IMR-90 (cell line): Measurements from ENCODE around the gene MDC1. TPM values are rescaled to one million over a fixed set of nuclear protein-coding genes. Genes with fewer than 3 reads are reported as not detected.
"Not testable (repeated sequence)": the region's sequence is repeated elsewhere in the genome, so short reads cannot be mapped to it uniquely, and the experiment has no call there.

Experiments used
- ATAC-seq: fragments of 200-7000 bp; cut with Tn5 transposase; 2 replicates; pipeline ENCODE4 v1.9.1; 2020; ENCODE audit warnings: low read depth, mild to moderate bottlenecking, moderate library complexity
- BruUV-seq: library from RNA; stranded (reverse); fragments of 400-500 nt; replicated peaks from 2 replicates; lab custom pipeline; 2021; lab: Mats Ljungman, UMichigan
- CTCF ChIA-PET: fragments of 300-600 bp; formaldehyde crosslinking; extraction: SDS; loops from one replicate; lab custom pipeline; 2021; ENCODE audit warnings: antibody characterized with exemption; lab: Yijun Ruan, JAX
- POLR2A ChIA-PET: fragments of 300-600 bp; sonication (Branson Sonifier 250); formaldehyde crosslinking; loops from one replicate; lab custom pipeline; 2022; ENCODE audit warnings: antibody characterized with exemption; ENCODE audit not compliant: unreplicated experiment; lab: Charles Lee
- DNase-seq: peaks from one replicate; pipeline ENCODE4 v3.0.0; 2013
- H2AFZ ChIP-seq: replicated peaks from 2 replicates; pipeline ENCODE3; 2013; ENCODE audit warnings: low read length, mild to moderate bottlenecking; ENCODE audit not compliant: poor library complexity
- H2AK5ac ChIP-seq: 2 replicates; pipeline ENCODE4 v1.6.1; 2013; ENCODE audit warnings: low read depth, low read length, inconsistent platforms
- H2AK9ac ChIP-seq: replicated peaks from 2 replicates; pipeline ENCODE3; 2013; ENCODE audit warnings: mild to moderate bottlenecking, low read depth, low read length, moderate library complexity; ENCODE audit not compliant: poor library complexity
- H2BK120ac ChIP-seq: 2 replicates; pipeline ENCODE4 v1.6.1; 2013; ENCODE audit warnings: low read depth, low read length, inconsistent platforms
- H2BK15ac ChIP-seq: 3 replicates; pipeline ENCODE4 v1.6.1; 2013; ENCODE audit warnings: low read depth, low read length, inconsistent platforms
- H2BK20ac ChIP-seq: 2 replicates; pipeline ENCODE4 v1.6.1; 2013; ENCODE audit warnings: low read depth, mild to moderate bottlenecking, inconsistent platforms, low read length, moderate library complexity
- H2BK5ac ChIP-seq: 2 replicates; pipeline ENCODE4 v1.6.1; 2013; ENCODE audit warnings: mild to moderate bottlenecking, low read depth, low read length, inconsistent platforms; ENCODE audit not compliant: poor library complexity, severe bottlenecking
- H3K14ac ChIP-seq: replicated peaks from 2 replicates; pipeline ENCODE4 v1.6.1; 2013; ENCODE audit warnings: low read depth, low read length, inconsistent platforms
- H3K18ac ChIP-seq: 2 replicates; pipeline ENCODE4 v1.6.1; 2013; ENCODE audit warnings: low read depth, low read length, control low read depth
- H3K23ac ChIP-seq: 2 replicates; pipeline ENCODE4 v1.6.1; 2013; ENCODE audit warnings: low read depth, low read length, inconsistent platforms
- H3K27ac ChIP-seq: 2 replicates; pipeline ENCODE4 v1.5.1; 2013; ENCODE audit warnings: mild to moderate bottlenecking, control low read depth, low read length; ENCODE audit not compliant: insufficient read depth
- H3K27me3 ChIP-seq: 2 replicates; pipeline ENCODE4 v1.6.1; 2013; ENCODE audit warnings: low read length; ENCODE audit not compliant: control insufficient read depth, insufficient read depth
- H3K36me3 ChIP-seq: 2 replicates; pipeline ENCODE4 v1.6.1; 2013; ENCODE audit warnings: low read length, mixed read lengths; ENCODE audit not compliant: control insufficient read depth, insufficient read depth
- H3K4ac ChIP-seq: 2 replicates; pipeline ENCODE4 v1.6.1; 2013; ENCODE audit warnings: low read depth, low read length, inconsistent platforms
- H3K4me1 ChIP-seq: 2 replicates; pipeline ENCODE4 v1.6.1; 2013; ENCODE audit warnings: low read length, mixed read lengths; ENCODE audit not compliant: control insufficient read depth, insufficient read depth
- H3K4me2 ChIP-seq: 2 replicates; pipeline ENCODE4 v1.6.1; 2013; ENCODE audit warnings: low read depth, mild to moderate bottlenecking, control low read depth, low read length, moderate library complexity
- H3K4me3 ChIP-seq: 2 replicates; pipeline ENCODE4 v1.5.1; 2013; ENCODE audit warnings: low read depth, mild to moderate bottlenecking, control low read depth, low read length, moderate library complexity; ENCODE audit not compliant: insufficient read depth
- H3K56ac ChIP-seq: 2 replicates; pipeline ENCODE4 v1.6.1; 2013; ENCODE audit warnings: low read length, inconsistent platforms; ENCODE audit not compliant: insufficient read depth; ENCODE audit errors: extremely low read depth
- H3K79me1 ChIP-seq, 2 experiments: 2 replicates each; pipeline ENCODE4 v1.6.1; 2013; ENCODE audit warnings: low read length in 2 of 2, inconsistent platforms in 1 of 2, low read depth in 1 of 2
- H3K9ac ChIP-seq: 2 replicates; pipeline ENCODE4 v1.6.1; 2013; ENCODE audit warnings: low read depth, low read length, control low read depth
- H3K9me1 ChIP-seq: 2 replicates; pipeline ENCODE4 v1.6.1; 2013; ENCODE audit warnings: low read length, inconsistent platforms; ENCODE audit not compliant: insufficient read depth
- H3K9me3 ChIP-seq: 2 replicates; pipeline ENCODE4 v1.6.1; 2013; ENCODE audit warnings: low read length; ENCODE audit not compliant: control insufficient read depth, insufficient read depth
- H4K20me1 ChIP-seq: 2 replicates; pipeline ENCODE4 v1.6.1; 2013; ENCODE audit warnings: low read length, inconsistent platforms; ENCODE audit not compliant: insufficient read depth
- H4K5ac ChIP-seq: 2 replicates; pipeline ENCODE4 v1.6.1; 2013; ENCODE audit warnings: mild to moderate bottlenecking, low read depth, low read length, control low read depth
- H4K8ac ChIP-seq, 2 experiments: 2 replicates each; pipeline ENCODE4 v1.6.1; 2013; ENCODE audit warnings: low read depth in 2 of 2, low read length in 2 of 2, control low read depth in 1 of 2, inconsistent platforms in 1 of 2
- H4K91ac ChIP-seq: 2 replicates; pipeline ENCODE4 v1.6.1; 2013; ENCODE audit warnings: low read depth, low read length, inconsistent platforms; ENCODE audit not compliant: insufficient read depth
- WGBS, 2 experiments: methylation state at CpG; one replicate each; pipeline versions ENCODE4 v1.1.5 to v1.1.7; 2013; ENCODE audit warnings: missing lambda C conversion rate in 2 of 2; ENCODE audit not compliant: insufficient read length in 1 of 2; ENCODE audit errors: extremely low coverage in 2 of 2; 5-methylcytosine and 5-hydroxymethylcytosine counted together
- dilution Hi-C: fragments of 300-500 bp; cut with HindIII; formaldehyde crosslinking; loops from one replicate; pipeline ENCODE4 v1.14.3; 2018; ENCODE audit warnings: low sequenced_read_pairs; ENCODE audit not compliant: unreplicated experiment
- in situ Hi-C: fragments of 300-500 bp; cut with MboI; formaldehyde crosslinking; loops from 3 replicates; pipeline ENCODE4 v1.14.3; 2019; ENCODE audit warnings: low sequenced_read_pairs, inconsistent platforms, mixed read lengths
- intact Hi-C: fragments of 100-400 bp; cut with micrococcal nuclease; formaldehyde crosslinking; loops from 2 replicates; pipeline ENCODE4 v1.10.0; 2022
- polyA plus RNA-seq, 3 experiments: library from polyadenylated mRNA; depleted of rRNA; stranded (reverse); fragments of >200 nt; gene quantifications; 2 replicates each; pipeline ENCODE4 v1.2.3, GENCODE V29; 2012; ENCODE audit warnings: low replicate concordance in 1 of 3
- total RNA-seq: library from RNA; depleted of rRNA; stranded (reverse); fragments of >200 nt; gene quantifications from 2 replicates; pipeline ENCODE4 v1.2.3, GENCODE V29; 2012

Gene MDC1
- total and polyA plus RNA-seq, 2 of the 4 experiments (the other 2 are of a cell fraction): 4.5 to 12.1 TPM

DNA sequence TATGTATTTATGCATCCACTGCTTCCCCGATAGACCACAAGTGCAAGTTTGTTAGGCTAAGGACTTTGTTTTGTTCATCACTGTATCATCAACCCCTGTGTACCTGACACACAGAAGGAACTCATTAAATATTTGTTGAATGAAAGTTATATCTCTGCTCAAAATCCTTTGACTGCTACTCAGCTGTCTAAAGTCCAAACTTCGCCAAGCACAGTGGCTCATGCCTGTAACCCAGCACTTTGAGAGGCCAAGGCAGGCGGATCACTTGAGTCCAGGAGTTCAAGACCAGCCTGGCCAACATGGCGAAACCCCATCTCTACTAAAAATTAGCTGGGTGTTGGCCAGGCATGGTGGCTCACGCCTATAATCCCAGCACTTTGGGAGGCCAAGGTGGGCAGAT, 59.2 kb downstream of the MDC1 start:
- H2BK120ac ChIP-seq, H3K4me1 ChIP-seq, ATAC-seq, intact Hi-C loops, H3K14ac ChIP-seq, H2AK5ac ChIP-seq, BruUV-seq, H3K9me3 ChIP-seq, H2AFZ ChIP-seq, H3K56ac ChIP-seq, POLR2A ChIA-PET, dilution Hi-C loops, H3K9ac ChIP-seq, H2BK20ac ChIP-seq, H4K8ac ChIP-seq, DNase-seq, H3K4me3 ChIP-seq, H3K23ac ChIP-seq, H3K4me2 ChIP-seq, H2BK5ac ChIP-seq, CTCF ChIA-PET, H4K20me1 ChIP-seq, H4K5ac ChIP-seq, H3K4ac ChIP-seq, H3K9me1 ChIP-seq, H4K91ac ChIP-seq, H2AK9ac ChIP-seq, H2BK15ac ChIP-seq, H3K18ac ChIP-seq, H3K27me3 ChIP-seq, in situ Hi-C loops, H3K27ac ChIP-seq, H3K79me1 ChIP-seq: not testable (repeated sequence)
- peaks cover 77% of the 10 kb centered on the region for H3K36me3 ChIP-seq
- WGBS, 2 experiments: no CpG with 5 or more reads among the region's 5 CpGs
